HG02973 (cell line): ENCODE results near the gene MRC2.

Source experiments
- ATAC-seq: cut with Tn5 transposase; IDR thresholded peaks from one replicate; pipeline ENCODE4 v1.9.1; 2021; ENCODE audit warnings: moderate library complexity; ENCODE audit not compliant: unreplicated experiment

The MRC2 gene

DNA sequence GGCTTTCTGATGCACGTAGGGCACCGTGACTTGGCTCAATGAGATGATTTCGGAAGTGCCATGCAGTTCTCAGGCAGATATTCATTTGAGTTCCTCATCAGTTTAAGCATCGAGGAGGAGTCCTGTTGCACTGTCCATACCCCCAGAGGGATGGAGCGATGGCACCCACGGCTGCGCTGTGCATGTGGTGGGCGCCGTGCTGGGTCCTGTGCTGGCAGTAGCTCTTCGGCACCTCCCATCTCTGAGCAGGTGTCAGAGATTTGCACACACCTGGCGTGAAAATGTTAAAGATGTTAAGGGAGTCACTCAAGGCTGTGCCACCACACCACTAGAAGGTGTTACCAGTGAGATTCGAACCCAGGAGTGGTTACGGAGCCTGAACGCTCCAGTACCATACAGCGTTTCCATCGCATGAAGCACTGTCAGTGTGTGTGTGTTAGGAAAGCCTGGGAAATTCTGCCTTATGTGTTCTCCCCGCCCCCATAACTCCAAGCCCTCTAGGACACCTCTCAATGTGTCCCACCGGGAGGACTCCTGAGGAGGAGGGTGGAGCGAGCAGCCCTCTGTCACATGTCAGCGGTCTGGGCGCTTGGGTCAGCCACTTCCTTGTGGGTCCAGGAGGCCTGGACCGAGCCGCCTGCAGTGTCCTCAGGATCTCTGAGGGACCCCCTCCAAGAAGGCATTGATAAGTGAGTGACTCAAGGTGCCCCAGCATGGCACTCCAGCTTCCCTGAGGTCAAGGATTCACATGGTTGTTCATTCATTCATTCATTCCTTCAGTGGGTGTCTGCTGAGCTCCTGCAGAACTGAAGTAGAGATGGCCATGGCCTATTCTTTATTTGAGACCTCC, 3.8 kb downstream of the MRC2 start:
- no peak for ATAC-seq

DNA sequence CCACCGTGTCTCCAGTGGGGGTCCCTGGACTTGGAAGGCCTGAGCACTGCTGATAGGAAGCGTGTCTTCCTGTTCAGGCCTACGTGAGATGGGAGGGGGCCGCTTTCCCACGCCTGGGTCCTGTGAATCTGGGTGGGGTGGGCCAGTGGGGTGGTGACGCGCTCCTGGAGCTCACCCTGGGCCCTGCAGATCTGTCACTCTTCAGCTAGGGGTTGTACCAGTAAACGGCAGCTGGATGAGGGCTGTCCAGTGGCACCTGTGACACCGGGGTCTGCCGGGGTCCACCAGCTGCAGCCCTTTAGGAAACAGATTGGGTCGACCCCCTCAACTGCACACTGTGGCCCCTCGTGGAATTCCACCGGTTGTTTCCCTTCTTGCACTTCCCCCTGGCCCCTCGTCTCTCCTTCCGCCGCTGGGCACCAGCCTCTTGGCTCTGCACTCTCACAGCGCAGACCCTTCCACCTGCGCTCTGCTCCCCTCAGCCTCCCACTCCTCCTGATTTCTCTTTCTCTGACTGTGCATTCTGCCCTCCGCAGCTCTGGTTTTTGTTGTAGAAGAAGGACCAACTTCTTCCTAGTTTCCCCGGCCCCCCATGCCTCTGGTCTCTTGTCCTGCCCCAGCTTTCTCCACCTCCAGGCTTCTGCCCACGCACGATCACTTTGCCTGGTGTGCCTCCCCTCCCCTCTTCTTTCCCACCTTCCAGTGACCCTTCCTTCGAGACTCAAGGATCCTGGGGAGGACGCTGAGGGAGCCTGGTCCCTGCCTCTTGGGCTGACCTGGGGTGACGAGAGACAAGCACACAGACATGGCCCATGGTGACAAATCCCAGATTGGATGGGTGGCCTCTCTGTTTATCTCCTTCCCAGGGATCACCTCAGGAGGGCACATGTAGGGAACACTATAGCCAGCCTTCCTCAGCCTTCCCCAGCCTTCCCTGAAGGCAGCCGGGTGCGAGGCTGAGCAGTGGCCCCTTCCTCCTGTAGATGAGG, 4.8 kb downstream of the MRC2 start:
- no peak for ATAC-seq

DNA sequence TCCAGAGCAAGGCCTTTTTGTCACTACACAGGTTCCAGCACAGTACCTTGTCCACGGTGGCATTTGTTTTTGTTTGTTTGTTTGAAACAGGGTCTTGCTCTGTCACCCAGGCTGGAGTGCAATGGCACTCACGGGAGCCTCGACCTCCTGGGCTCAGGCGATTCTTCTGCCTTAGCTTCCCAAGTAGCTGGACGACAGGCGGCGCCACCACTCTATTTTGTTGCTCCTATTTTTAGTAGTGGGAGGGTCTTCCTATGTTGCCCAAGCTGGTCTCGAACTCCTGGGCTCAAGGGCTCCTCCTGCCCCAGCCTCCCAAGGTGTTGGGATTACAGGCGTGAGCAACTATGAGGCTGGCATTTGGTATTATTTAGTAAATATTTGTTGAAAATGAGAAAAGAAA, 10.3 kb downstream of the MRC2 start:
- ATAC-seq = no peak

DNA sequence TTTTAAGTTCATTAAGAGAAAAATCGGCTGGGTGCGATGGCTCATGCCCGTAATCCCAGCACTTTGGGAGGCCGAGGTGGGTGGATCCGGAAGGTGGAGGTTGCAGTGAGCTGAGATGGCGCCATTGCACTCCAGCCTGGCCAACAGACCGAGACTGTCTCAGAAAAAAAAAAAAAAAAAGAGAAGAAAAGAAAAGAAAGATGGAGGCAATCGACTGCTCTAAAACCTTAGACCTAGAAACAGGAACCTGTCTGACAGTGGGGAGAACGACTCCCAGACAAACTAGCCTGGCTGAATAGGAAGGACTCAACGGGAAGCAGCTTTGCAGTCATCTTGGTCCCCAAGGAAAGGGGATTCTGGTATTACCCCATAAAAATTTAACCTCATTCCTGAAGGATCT, 13.7 kb downstream of the MRC2 start:
- no peak for ATAC-seq

DNA sequence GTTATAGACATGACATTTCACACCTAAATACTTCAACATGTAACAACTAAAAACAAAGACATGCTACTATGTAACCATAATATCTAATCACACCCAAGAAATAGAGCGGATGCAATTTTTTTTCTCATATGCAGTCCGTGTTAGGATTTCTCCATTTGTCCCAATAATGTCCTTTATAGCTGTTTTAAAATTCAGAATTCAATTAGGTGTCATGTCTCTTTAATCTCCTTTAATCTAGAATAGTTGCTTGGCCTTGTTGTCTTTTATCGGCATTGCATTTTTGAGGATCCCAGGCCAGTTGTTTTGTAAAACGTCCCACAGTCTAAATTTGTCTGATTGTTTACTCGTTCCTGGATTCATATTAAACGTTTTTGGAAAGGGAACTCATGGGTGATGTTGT, 14.5 kb downstream of the MRC2 start:
- no peak for ATAC-seq

DNA sequence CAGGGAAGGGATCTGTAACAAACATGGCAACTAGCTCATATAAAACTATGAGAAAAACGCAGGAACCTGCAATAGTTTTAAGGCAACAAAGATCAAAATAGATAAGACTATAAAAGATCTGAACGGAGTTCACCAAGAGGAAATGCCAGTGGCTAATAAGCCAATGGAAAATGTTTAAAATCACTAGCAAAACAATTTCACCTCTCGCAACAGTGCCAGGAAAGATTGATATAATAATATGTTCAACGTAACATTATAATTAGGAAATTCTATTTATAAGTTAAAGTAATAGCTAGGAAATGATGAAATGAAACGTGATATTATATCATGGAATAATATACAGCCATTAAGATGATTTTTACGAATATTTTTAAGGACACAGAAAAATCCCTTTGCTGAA, 16.0 kb downstream of the MRC2 start:
- no peak for ATAC-seq

DNA sequence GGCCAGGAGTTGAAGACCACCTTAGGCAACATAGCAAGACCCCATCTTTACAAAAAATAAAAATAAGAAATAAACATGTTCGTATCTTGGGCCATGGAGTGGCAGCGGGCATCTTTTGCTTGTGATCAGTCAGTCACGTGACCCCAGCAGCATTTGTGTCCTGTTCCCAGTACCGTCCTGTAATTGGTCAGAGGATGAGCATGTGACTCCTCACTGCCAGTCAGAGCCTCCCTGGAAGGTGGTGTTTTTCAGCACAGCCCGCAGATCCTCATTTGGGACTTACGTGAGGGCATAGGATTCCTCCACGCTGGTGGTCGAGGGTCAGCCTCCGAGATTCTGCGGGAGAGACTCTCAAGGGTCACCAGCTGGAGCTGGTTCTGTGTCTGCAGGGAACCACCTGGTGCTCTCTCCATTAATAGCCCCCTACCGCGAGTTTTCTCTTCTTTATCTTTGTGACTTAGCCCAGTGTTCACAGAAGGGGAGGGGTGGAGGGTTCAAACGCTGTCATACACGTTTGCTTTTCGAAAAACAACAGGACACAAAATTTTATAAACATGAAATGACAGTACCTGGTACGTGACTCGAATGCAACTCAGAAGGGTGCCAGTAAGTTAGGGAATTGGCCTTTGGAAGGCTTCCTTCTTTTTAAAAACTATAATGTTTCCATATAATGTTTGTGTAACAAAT, 17.2 kb downstream of the MRC2 start:
- ATAC-seq = no peak

DNA sequence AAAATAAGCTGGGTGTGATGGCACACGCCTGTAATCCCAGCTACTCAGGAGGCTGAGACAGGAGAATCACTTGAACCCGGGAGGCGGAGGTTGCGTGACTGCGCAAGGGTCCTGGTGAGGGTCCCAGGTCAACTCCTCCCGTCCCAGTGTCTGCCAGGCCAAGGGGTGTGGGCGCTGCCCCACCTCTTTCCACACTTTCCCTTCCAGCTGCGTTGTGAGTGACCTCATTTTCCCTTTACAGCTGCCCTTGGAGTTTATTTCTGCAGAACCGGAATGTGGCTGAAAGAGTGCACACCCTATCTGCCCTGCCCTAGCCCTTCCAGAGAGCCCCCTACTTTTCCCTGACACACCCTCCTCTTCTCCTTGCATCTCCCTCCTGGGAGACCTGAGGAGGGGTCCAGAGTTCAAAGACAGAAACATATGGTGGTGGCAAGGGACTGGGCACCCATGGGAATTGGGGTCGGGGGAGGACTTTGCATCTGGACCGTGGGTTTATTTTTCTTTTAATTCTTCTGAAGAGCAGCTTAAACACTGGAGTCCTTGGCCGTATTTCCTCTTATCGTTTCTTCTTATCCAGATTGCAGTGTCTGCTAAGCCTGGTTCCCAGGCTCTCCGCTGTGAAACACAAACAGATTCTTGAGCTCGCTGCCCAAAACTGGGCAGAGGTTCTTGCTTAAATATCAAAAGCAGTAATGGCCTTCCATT, 20.9 kb downstream of the MRC2 start:
- no peak for ATAC-seq

DNA sequence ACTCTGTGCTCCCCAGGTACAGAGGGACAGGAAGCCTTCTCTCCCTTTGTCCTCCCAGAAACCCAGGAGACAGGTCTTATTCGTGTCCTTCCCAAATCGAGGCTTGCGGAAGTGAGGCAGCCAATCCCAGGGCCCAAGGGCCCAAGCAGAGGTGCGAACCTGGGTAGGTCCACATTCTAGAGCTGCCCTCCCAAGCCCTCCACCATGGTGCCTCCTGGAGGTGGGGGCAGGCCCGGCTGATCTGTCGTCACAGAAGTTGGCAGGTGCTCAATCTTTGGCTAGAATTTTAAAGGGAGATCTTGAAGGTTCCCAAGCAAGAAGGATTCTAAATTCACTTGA, 21.5 kb downstream of the MRC2 start:
- no peak for ATAC-seq

DNA sequence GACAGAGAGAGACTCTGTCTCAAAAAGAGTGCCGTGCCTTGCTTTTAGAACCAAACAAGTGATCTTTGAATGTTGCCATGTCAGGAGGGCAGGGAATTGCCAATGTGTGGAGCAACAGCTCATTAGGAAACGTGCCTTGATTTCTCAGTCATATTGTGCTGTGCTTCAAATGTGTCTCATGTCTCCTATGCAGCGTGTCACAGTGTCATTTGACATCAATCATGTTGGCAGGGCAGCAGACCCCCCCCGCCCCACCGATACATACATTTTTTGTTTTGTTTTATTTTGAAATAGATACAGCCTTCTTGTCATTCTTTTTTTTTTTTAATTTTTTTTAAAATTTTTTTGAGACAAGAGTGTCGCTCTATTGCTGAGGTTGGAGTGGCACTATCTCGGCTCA, 22.1 kb downstream of the MRC2 start:
- no peak for ATAC-seq

DNA sequence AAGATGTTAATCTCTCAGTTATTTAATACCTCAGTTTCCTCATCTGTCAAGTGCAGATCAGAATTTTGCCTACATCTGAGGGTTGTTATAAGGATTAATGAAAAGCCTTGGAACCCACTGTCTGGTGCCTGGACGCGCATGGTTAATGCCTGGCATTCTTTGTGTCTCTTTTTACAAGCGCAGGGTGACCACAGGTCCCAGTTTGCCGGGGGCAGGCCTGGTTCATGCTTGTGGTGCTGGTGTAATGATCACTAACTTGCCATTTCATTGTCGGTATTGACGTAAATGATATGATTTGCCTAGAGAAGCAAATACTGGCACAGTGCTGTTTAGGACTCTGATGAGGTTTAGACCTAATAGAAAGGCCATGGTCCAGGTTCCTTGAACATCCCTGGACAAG, 23.1 kb downstream of the MRC2 start:
- ATAC-seq = no peak

DNA sequence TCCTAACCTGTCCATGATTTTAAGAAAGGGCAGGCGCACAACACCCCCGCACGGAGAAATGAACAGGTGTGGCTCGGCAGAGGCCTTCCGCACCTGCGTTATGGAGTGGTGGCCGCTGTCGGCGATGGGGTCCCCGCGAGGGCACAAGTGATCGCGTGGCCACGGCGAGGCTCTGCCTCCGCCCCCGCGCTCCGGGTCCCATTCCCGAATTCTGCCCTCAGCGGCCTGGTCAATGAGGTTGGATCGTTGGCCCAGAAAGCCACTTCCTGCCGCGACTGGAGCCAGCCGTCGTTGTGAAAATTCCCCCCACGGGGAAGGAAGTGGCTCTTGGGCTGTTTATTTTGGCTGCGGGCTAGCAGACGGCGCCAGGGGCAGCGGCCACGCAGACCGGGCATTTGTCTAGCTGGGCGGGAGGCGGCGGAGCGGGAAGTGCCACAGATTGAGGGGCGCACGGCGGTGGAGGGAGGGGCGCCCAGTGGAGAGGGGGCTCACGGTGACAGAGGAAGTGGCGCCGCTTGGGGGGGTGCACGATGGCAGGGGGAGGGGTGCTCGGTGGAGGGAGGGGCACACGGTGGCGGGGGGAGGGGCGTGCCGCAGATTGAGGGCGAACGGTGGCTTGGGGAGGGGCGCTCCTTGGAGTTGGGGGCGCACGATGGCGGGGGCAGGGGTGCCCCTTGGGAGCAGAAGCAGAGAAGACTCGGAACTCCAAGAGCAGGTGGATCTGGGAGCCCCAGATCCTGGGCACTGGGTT, 25.0 kb downstream of the MRC2 start:
- no peak for ATAC-seq

DNA sequence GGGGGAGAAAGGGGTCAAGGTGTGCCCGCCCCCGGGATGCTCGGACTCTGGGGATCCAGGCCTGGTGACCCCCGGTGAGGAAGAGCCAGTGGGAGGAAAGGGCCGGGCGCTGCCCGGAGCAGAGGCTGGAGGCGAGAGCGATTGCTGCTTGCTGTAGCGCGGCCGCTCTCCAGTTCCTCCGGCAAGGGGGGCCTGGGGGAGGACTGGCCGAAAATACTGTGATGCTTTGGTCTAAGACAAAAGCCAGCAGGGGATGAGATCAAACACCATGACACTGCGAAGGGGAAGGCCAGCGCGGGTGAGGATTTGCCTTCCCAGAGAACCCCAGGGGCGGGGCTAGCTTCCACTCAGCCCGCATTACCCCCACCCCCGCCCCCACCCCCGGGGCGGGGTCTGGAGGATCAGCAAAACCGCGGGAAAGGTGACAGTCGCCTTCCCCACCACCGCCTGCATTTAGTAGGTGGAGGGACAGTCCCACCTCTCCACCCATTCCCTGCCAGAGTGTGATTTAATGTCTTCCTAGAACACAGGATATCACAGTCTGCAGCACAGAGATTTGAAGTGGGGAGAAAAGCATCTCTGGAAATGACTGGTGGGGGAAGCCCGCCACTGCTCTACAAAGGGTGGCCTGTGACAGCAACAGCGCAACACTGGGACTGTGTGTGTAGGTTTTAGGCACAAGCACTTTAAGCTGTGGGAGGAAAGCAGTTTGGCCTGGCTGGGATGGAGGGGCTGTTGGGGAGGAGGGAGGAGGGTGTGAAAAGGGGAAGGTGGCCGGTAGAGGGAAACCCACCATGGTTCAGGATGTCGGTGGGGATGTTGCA, 25.7 kb downstream of the MRC2 start:
- ATAC-seq = peak; percentile 90

DNA sequence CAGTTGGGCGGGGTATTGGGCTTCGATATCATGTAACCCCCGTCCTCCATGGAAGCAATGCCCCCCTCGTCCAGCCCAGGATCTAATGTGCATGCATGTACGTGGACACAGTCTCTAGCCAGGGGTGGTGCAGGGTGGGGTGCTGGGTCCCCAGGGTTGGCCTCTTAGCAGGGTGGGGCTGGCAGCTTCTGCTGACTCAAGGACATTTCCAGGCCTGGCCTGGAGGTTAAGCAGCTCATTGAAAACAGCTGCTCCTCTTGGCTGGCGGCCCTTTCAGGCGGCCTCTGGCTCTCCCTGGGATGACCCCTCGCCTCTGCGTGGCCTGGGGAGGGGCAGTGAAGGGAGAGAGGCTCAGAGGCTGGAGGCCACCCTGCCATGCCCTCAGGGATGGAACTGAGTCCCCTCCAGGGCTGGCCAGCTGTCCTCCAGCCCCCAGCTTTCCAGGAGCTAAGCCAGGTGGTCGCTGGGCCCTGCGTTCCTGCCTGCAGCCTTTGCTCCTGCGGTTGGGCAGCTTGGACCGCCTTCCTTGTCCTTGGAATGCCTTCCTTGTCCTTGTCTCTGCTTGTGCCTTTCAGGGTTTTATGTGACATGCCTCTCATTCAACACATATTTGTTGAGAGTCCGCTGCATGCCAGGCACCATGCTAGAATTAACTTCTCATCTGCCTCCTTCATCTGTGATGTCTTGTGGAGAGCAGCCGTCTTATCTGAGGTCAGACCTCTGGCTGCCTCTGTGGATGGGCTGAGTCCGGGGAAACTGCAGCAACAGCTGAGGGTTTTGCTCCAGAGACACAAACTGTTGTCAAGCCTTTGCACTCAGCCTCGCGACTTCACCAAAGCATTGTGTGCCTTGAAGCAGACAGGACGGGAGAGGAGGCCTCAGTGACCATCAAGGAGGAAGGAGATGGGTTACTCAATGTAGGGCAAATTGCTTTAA, 26.6 kb downstream of the MRC2 start:
- ATAC-seq = no peak

DNA sequence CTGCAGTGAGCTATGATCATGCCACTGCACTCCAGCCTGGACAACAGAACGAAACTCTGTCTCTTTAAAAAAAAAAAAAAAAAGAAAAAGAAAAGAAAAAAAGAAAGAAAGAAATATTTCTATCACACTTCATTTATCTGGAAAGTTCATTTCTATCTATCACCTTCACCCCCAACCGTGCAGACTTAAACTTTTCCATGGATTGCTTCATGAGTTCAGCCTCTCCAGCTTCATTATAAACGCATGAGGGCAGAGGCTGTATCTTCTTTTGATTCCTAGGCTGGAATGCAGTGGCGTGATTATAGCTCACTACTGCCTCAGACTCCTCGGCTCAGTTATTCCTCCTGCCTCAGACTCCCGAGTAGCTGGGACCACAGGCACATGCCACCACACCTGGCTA, 28.2 kb downstream of the MRC2 start:
- no peak for ATAC-seq

DNA sequence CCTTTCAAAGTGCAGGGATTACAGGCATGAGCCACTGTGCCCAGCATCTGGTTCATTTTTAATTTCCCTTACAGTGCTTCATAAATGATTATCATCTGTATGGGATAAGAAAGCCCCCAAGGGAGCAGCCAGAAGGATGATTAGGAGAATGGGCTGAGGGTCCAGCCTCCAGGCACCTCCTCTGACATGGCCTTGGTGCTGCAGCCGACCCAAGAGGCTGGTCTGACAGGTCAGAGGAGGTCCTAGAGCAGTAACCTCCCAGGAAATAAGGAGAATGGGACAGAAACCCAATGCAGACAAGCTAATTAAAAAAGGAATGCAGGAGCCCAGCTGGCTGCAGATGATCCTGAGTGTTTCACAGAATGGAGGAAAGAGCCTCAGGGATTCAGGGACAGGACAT, 29.0 kb downstream of the MRC2 start:
- ATAC-seq = no peak

DNA sequence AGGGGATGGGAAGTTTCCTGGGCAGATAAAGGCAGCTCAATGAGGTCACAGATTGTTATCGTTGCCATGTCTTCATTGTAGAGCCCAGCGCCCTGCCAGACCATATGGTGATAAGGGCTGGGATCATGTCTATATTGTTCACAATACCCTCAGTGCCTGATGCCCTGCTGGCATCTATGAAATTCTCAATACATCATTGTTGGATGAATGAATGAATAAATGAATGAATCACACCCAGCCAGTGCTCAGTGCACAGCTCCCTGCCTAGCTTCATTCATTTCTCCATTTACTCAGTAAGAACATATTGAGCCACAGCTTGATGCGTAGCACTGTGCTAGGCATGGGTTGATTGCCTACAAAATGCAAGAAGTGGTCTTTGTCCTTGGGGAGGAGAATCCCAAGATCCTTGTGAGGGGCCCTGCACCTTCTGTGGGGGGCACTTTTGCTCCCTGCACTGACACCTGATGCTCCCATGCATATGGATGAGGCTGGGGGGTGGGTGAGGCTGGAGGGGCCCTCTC, 29.7 kb downstream of the MRC2 start:
- no peak for ATAC-seq

DNA sequence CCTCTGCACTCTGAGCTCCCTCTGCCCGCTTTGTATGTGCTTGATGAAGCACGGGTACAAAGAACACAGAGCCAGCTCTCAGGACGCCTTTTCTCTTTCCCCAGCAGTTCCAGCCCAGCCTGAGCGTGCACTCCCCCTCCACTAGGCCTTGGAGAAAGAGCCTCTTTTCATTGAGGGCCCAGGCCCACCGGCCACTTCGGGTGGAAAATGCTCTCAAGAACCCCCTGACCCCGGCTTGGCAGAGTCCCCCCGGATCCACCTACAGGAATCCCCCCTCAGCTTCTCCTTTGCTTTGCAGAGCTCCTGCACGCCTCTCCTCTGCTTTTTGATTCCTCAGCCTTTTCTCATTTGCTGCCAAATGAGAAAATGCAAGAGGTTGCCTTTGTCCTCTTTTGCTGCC, 30.2 kb downstream of the MRC2 start:
- no peak for ATAC-seq
